ENCODE measurements around the gene TESK2.
"Not testable (repeated sequence)": the region's sequence is repeated elsewhere in the genome, so short reads cannot be mapped to it uniquely, and the experiment has no call there.

TESK2 gene

GRCh38 chr1:45473302-45473701 lies 17.7 kb downstream of the TESK2 start:
- DNase-seq = no peak

GRCh38 chr1:45470306-45470798 lies 20.6 kb downstream of the TESK2 start:
- DNase-seq = no peak

- DNase-seq = not testable (repeated sequence)
Observed at GRCh38 chr1:45467353-45467752, 23.6 kb downstream of the TESK2 start.

GRCh38 chr1:45465277-45465676 lies 25.7 kb downstream of the TESK2 start:
- no peak for DNase-seq

GRCh38 chr1:45458894-45459293 lies 32.1 kb downstream of the TESK2 start:
- no peak for DNase-seq

GRCh38 chr1:45456531-45456930 lies 34.4 kb downstream of the TESK2 start:
- no peak for DNase-seq

- DNase-seq = no peak
Observed at GRCh38 chr1:45455162-45455561, 35.8 kb downstream of the TESK2 start.

- DNase-seq = no peak
Observed at GRCh38 chr1:45454464-45454863, 36.5 kb downstream of the TESK2 start.

- DNase-seq = no peak
Observed at GRCh38 chr1:45452503-45452902, 38.5 kb downstream of the TESK2 start.

GRCh38 chr1:45448357-45448756 lies 42.6 kb downstream of the TESK2 start:
- no peak for DNase-seq

GRCh38 chr1:45446950-45447672 lies 43.9 kb downstream of the TESK2 start:
- DNase-seq = no peak

- no peak for DNase-seq
Observed at GRCh38 chr1:45446530-45446929, 44.4 kb downstream of the TESK2 start.

GRCh38 chr1:45444609-45445131 lies 46.3 kb downstream of the TESK2 start:
- no peak for DNase-seq

- DNase-seq = no peak
Observed at GRCh38 chr1:45443580-45444446, 47.1 kb downstream of the TESK2 start.

- no peak for DNase-seq
Observed at GRCh38 chr1:45442272-45442671, 48.7 kb downstream of the TESK2 start.

GRCh38 chr1:45437323-45437722 lies 53.6 kb downstream of the TESK2 start:
- DNase-seq = no peak

- DNase-seq = no peak
Observed at GRCh38 chr1:45430490-45430889, 60.5 kb downstream of the TESK2 start.

GRCh38 chr1:45429561-45430159 lies 61.3 kb downstream of the TESK2 start:
- no peak for DNase-seq

GRCh38 chr1:45423906-45424678 lies 66.9 kb downstream of the TESK2 start:
- DNase-seq = no peak

GRCh38 chr1:45421935-45422334 lies 69.0 kb downstream of the TESK2 start:
- DNase-seq = no peak

- no peak for DNase-seq
Observed at GRCh38 chr1:45414746-45415145, 76.2 kb downstream of the TESK2 start.

GRCh38 chr1:45412899-45413298 lies 78.1 kb downstream of the TESK2 start:
- no peak for DNase-seq

- DNase-seq = no peak
Observed at GRCh38 chr1:45411510-45411899, 79.5 kb downstream of the TESK2 start.
